K562 (cell line): ENCODE results near the gene CD22.

ENCODE experiments used
- CTCF ChIP-seq, 3 experiments: IDR thresholded peaks in 2 of 3; conservative IDR thresholded peaks in 1 of 3; 2 replicates each; pipeline ENCODE4 v1.5.1; 2011 to 2012; ENCODE audit warnings: low read length in 3 of 3, mild to moderate bottlenecking in 3 of 3, control low read depth in 2 of 3, improper control_type of control experiment in 1 of 3, inconsistent platforms in 1 of 3, low read depth in 1 of 3, mixed read lengths in 1 of 3, moderate library complexity in 1 of 3; ENCODE audit not compliant: insufficient read depth in 2 of 3
- E2F5 ChIP-seq: sonication (generic); formaldehyde crosslinking; IDR thresholded peaks from 2 replicates; pipeline ENCODE4 v1.8.0; 2022; ENCODE audit warnings: mild to moderate bottlenecking, missing genetic modification reagents
- FOXA1 ChIP-seq: fragments of 450-650 bp; IDR thresholded peaks from 2 replicates; pipeline ENCODE4 v1.6.1; 2016; ENCODE audit warnings: mild to moderate bottlenecking, borderline replicate concordance
- NFIC ChIP-seq: fragments of 450-650 bp; IDR thresholded peaks from 2 replicates; pipeline ENCODE4 v1.6.1; 2017; ENCODE audit warnings: mild to moderate bottlenecking, inconsistent platforms
- PTBP1 ChIP-seq: fragments of 200-400 bp; formaldehyde crosslinking; IDR thresholded peaks from 2 replicates; pipeline ENCODE4 v1.6.1; 2017; ENCODE audit warnings: low read depth, low read length
- SNIP1 ChIP-seq: fragments of 450-650 bp; IDR thresholded peaks from 2 replicates; pipeline ENCODE4 v1.7.1; 2017; ENCODE audit warnings: low read depth, mild to moderate bottlenecking
- XRCC5 ChIP-seq: fragments of 200-400 bp; formaldehyde crosslinking; IDR thresholded peaks from 2 replicates; pipeline ENCODE4 v1.6.1; 2017; ENCODE audit warnings: low read depth, mild to moderate bottlenecking, low read length
- YY1 ChIP-seq, 3 experiments: IDR thresholded peaks; 2 replicates each; pipeline ENCODE4 v1.6.1; 2011; ENCODE audit warnings: low read length in 2 of 3, mild to moderate bottlenecking in 2 of 3, moderate library complexity in 2 of 3, borderline replicate concordance in 1 of 3, control low read depth in 1 of 3, low read depth in 1 of 3; ENCODE audit not compliant: insufficient read depth in 3 of 3, insufficient replicate concordance in 2 of 3, control insufficient read depth in 1 of 3, insufficient read length in 1 of 3; ENCODE audit errors: extremely low read depth in 1 of 3
- ZNF609 ChIP-seq: sonication (generic); formaldehyde crosslinking; IDR thresholded peaks from 2 replicates; pipeline ENCODE4 v1.8.1; 2023; ENCODE audit warnings: missing genetic modification reagents, mild to moderate bottlenecking, borderline replicate concordance

- no peak for TF ChIP-seq XRCC5
- no peak for TF ChIP-seq CTCF (IDR thresholded peaks at IDR 0.05 in 2 of 3, conservative IDR thresholded peaks at IDR 0.05 in 1 of 3; ENCODE audit: insufficient read depth in 2 of 3, low read depth in 1 of 3, low read length in 3 of 3)
- no peak for TF ChIP-seq FOXA1
- TF ChIP-seq NFIC: no peak
- no peak for TF ChIP-seq SNIP1
- no peak for TF ChIP-seq YY1 (IDR thresholded peaks at IDR 0.05; ENCODE audit: borderline replicate concordance in 1 of 3, control insufficient read depth in 1 of 3, extremely low read depth in 1 of 3, insufficient read depth in 3 of 3, insufficient read length in 1 of 3, insufficient replicate concordance in 2 of 3, low read depth in 1 of 3, low read length in 2 of 3)
- TF ChIP-seq E2F5 (CRISPR knock-in tag): no peak
- TF ChIP-seq PTBP1: no peak
- no peak for TF ChIP-seq ZNF609 (CRISPR knock-in tag)
Measured at GRCh38 chr19:35311901-35312665, 16.9 kb upstream of the CD22 start.
